GM21529 (cell line): Measurements from ENCODE around the gene SAMD3.
A peak's percentile ranks its signal among the peaks of the same experiment; 100 is the strongest.
"Not testable (repeated sequence)": the region's sequence is repeated elsewhere in the genome, so short reads cannot be mapped to it uniquely, and the experiment has no call there.

Source experiments
- ATAC-seq: cut with Tn5 transposase; IDR thresholded peaks from one replicate; pipeline ENCODE4 v1.9.1; 2021; ENCODE audit not compliant: unreplicated experiment

Gene SAMD3

GRCh38 chr6:130182466-130182865 is 40.3 kb downstream of the SAMD3 start:
- no peak for ATAC-seq

GRCh38 chr6:130178692-130179091 is 44.1 kb downstream of the SAMD3 start:
- no peak for ATAC-seq

- no peak for ATAC-seq
Observed at GRCh38 chr6:130176378-130176777, 46.4 kb downstream of the SAMD3 start.

- not testable (repeated sequence) for ATAC-seq
Observed at GRCh38 chr6:130173377-130174004, 49.3 kb downstream of the SAMD3 start.

GRCh38 chr6:130170160-130170559 is 52.6 kb downstream of the SAMD3 start:
- ATAC-seq: not testable (repeated sequence)

GRCh38 chr6:130167655-130168054 is 55.1 kb downstream of the SAMD3 start:
- ATAC-seq: no peak

- no peak for ATAC-seq
Observed at GRCh38 chr6:130164251-130164650, 58.5 kb downstream of the SAMD3 start.

- no peak for ATAC-seq
Observed at GRCh38 chr6:130163266-130163665, 59.5 kb downstream of the SAMD3 start.

GRCh38 chr6:130162421-130162820 is 60.3 kb downstream of the SAMD3 start:
- no peak for ATAC-seq

- no peak for ATAC-seq
Observed at GRCh38 chr6:130161683-130162404, 60.9 kb downstream of the SAMD3 start.

- no peak for ATAC-seq
Observed at GRCh38 chr6:130159956-130160355, 62.8 kb downstream of the SAMD3 start.

GRCh38 chr6:130158548-130158947 is 64.2 kb downstream of the SAMD3 start:
- ATAC-seq: no peak

GRCh38 chr6:130158056-130158455 is 64.7 kb downstream of the SAMD3 start:
- no peak for ATAC-seq

- ATAC-seq: no peak
Observed at GRCh38 chr6:130156908-130157307, 65.8 kb downstream of the SAMD3 start.

GRCh38 chr6:130152908-130153510 is 69.7 kb downstream of the SAMD3 start:
- no peak for ATAC-seq

- ATAC-seq: no peak
Observed at GRCh38 chr6:130150906-130151305, 71.8 kb downstream of the SAMD3 start.

GRCh38 chr6:130149016-130149415 is 73.7 kb downstream of the SAMD3 start:
- not testable (repeated sequence) for ATAC-seq

- peak; percentile 52 for ATAC-seq
Observed at GRCh38 chr6:130148181-130148580, 74.6 kb downstream of the SAMD3 start.

- ATAC-seq: no peak
Observed at GRCh38 chr6:130147111-130147510, 75.6 kb downstream of the SAMD3 start.

GRCh38 chr6:130143709-130144108 is 79.0 kb downstream of the SAMD3 start:
- ATAC-seq: no peak

GRCh38 chr6:130140084-130140483 is 82.7 kb downstream of the SAMD3 start:
- no peak for ATAC-seq

GRCh38 chr6:130138909-130139242 is 83.9 kb downstream of the SAMD3 start:
- ATAC-seq: peak; percentile 39
